GM18505 (cell line): ENCODE data around the gene PAX5.

ENCODE experiments used
- ATAC-seq: cut with Tn5 transposase; IDR thresholded peaks from one replicate; pipeline ENCODE4 v1.9.1; 2021; ENCODE audit not compliant: unreplicated experiment
- POLR2A ChIP-seq: IDR thresholded peaks from 4 replicates; pipeline ENCODE4 v1.6.1; 2011; ENCODE audit warnings: borderline replicate concordance; ENCODE audit not compliant: insufficient read depth, insufficient read length; ENCODE audit errors: extremely low read depth

The PAX5 gene

DNA sequence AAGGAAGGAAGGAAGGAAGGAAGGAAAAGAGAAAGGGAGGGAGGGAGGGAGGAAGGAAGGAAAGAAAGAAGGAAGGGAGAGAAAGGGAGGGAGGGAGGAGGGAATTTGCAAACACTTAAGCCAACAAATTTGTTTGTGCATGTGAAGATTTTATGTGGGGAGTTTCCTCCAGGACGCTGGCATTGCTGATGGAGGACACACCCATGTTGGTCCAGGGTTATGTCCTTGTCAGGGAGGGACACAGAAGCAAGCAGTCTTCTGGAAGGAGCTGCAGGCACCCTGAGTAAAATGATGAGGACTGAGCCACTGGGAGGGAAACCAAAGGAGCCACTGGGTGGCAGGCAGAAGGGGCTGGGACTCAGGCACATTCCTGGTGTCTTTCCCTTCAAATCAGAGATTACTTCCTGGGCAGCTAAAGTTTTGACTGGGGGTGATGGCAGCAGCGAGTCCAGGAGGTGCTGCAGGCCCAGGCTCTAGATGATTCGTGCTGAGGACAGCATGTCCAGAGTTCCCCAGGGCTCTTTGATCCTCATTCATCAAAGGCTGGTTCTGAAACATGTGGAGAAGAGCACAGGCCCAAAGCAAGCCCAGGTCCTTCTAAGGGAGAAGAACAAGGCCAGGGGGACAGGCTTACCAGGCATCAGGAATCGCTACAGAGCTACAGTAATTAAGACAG, 109.2 kb downstream of the PAX5 start:
- TF ChIP-seq POLR2A = no peak
- no peak for ATAC-seq

DNA sequence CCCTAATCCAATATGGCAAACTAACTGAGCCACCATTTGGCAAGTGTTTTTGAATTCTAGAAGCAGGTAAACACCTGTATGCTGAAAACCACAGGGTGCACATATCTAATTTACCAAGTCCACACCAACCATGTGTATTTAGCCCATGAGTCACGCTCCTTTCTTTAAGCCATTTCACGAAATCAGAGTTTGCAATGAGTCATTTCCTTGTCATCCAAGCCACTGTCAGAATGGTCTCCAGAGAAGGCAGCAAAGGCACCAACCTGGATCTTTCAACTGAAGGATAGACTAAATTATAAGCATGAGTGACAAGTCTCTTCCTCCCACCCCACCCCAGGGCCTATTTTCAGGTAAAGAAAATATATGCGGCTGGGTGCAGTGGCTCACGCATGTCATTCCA, 110.0 kb downstream of the PAX5 start:
- ATAC-seq = no peak
- no peak for TF ChIP-seq POLR2A

DNA sequence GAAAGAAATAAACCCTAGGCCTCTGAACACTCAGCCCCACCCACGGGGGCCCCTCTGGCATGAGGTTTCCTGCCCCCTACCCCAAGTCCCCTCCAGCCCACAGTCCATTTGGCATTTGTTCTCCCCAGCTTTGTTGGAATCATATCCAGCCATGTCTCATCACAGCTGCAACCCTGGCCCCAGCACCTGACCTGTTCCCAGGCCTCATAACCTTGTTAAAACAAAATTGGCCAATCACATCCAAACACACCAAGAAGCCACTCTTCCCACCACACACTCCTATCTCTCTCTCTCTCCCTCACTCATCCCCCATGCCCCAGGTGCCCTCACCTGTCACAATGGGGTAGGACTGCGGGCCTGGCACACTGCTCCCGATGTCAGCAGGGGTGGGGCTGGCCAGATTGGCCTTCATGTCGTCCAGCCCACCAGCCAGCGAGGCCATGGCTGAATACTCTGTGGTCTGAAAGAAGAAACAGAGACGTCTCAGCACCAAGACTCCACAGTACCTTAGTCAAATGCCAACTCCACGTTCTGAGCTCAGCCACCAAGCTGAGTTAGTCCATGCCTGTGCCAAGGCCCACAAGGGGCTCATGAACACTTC, 110.9 kb downstream of the PAX5 start:
- no peak for ATAC-seq
- TF ChIP-seq POLR2A = no peak

GRCh38 chr9:36922548-36922947, 111.5 kb downstream of the PAX5 start:
- TF ChIP-seq POLR2A = no peak
- no peak for ATAC-seq

DNA sequence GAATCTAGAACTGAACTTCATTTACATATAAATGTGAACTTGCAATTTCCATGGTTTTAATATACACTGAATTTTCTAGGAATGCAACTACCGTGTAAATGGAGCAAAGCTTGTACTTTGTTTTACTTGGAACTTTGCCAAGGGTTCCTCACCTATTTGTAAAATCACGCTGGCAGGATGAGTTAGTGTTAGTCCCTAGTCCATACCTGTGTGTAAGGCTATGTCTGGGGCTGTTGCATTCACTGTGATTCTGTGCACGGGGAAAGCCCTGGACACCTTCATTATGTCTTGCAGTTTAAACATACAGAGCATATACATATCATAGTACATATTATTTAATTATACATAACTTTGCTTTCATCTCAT, 119.9 kb downstream of the PAX5 start:
- TF ChIP-seq POLR2A = no peak
- no peak for ATAC-seq

DNA sequence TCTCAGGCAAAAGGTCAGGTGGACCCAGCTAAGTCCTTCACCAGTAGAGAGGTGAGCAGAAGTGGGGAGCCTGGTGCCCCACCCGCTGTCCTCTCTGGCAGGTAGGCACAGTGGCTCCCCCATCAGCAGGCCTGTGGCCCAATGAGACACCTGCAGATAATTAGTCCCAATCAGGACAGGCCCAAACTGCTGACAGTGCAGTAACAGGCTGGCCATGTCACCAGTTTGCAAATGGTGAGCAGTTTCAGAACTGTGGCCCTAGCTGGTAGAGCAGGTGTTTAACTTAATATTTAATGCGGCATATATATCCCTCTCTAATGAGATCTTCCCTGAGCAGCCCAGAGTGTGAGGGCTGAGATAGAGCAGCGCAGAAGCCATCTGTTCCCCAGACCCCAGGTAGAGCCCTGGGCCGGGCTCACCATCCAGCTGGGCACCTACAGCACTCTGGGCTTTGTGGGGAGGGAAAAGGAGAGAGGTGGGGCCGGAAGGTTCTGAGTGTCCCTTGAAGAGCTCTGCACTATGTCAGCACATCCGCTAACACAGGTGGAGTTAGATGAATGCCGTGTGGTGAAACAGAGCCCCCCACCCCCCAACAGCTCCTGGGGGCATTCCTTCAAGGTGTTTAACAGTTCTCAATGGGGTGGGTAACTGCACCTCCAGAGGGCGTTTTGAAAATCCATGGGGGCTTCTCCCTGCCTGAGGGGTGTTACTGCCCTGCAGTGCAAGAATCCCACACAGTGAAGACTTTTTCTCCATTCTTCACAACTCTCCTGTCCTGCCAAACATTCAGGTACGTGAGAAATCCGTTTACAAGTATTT, 120.5 kb downstream of the PAX5 start:
- ATAC-seq = no peak
- TF ChIP-seq POLR2A = no peak

DNA sequence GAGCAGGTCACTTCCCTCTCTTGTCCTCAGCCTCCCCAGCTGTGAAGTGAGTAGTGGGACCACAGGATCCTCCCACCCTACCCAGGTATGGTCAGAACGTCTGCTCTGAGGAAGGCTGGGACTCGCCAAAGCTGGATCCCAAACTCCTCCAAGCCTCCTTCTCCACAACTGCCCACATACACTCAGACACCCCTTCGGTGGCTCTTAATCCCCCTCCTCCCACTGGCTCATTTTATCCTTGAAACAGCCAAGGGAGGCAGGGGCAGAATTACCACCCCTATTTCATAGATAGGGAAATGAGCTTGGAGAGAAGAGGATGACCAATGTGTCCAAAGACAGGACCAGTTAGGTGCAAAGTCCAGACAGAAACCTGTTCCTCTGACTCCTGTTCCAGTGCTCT, 121.4 kb downstream of the PAX5 start:
- no peak for TF ChIP-seq POLR2A
- no peak for ATAC-seq

- TF ChIP-seq POLR2A = no peak
- no peak for ATAC-seq
Measured at GRCh38 chr9:36911601-36912412, 122.3 kb downstream of the PAX5 start.

DNA sequence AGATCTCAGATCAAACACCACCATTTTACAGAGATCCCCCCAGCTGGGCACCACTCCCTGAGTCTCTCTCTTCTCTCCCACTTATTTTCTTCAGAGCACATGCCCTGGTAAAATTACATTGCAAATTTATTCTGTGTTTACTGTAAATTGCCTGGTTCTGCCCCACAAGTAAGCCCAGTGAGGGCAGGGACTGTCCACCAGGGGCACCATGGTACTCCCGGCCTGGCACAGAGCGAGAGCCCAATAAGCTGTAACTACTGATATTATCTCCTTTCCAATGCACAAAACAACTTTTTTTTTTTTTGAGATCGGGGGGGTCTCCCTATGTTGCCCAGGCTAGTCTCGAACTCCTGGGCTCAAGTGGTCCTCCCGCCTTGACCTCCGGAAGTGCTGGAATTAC, 123.0 kb downstream of the PAX5 start:
- TF ChIP-seq POLR2A = no peak
- ATAC-seq = no peak

- ATAC-seq = no peak
- TF ChIP-seq POLR2A = no peak
Measured at GRCh38 chr9:36906492-36906891, 127.6 kb downstream of the PAX5 start.

GRCh38 chr9:36905101-36906066, 128.7 kb downstream of the PAX5 start:
- no peak for TF ChIP-seq POLR2A
- ATAC-seq = no peak
